HEK293 (cell line): ENCODE measurements around the gene CPNE4.

Experiments
- CTCF ChIA-PET: fragments of 350-600 bp; formaldehyde crosslinking; extraction: SDS; loops from one replicate; lab custom pipeline; 2021; ENCODE audit warnings: antibody characterized with exemption; lab: Yijun Ruan, JAX
- POLR2A ChIA-PET: fragments of 300-600 bp; formaldehyde crosslinking; extraction: SDS; loops from one replicate; lab custom pipeline; 2020; ENCODE audit warnings: antibody characterized with exemption, inconsistent platforms; lab: Yijun Ruan, JAX
- H3K27ac ChIP-seq: fragments of 200-500 bp; sonication (Bioruptor generic); 2 replicates; pipeline ENCODE4 v1.5.1; 2014; ENCODE audit warnings: low read depth, low read length, control low read depth, inconsistent platforms; ENCODE audit errors: extremely low read depth
- H3K36me3 ChIP-seq, 2 experiments: fragments of 200-500 bp in 1 of 2; sonication (Bioruptor generic) in 1 of 2; 1 replicate in 1 of 2; 2 replicates in 1 of 2; pipeline ENCODE4 v1.5.1; 2014 to 2017; ENCODE audit warnings: inconsistent platforms in 2 of 2, low read length in 2 of 2; ENCODE audit not compliant: control insufficient read depth in 2 of 2, insufficient read depth in 1 of 2
- H3K4me1 ChIP-seq: fragments of 200-500 bp; sonication (Bioruptor generic); 2 replicates; pipeline ENCODE4 v1.5.1; 2014; ENCODE audit warnings: mild to moderate bottlenecking, low read length, inconsistent platforms; ENCODE audit not compliant: control insufficient read depth, insufficient read depth
- H3K4me3 ChIP-seq: 2 replicates; pipeline ENCODE4 v1.5.1; 2011; ENCODE audit warnings: low read depth, mild to moderate bottlenecking, control low read depth, low read length, moderate library complexity
- H3K9me3 ChIP-seq: fragments of 200-500 bp; sonication (Bioruptor generic); 2 replicates; pipeline ENCODE4 v1.5.1; 2014; ENCODE audit warnings: low read depth, low read length, inconsistent platforms; ENCODE audit not compliant: control insufficient read depth, insufficient read depth
- BCL11B ChIP-seq: fragments of 450-650 bp; formaldehyde crosslinking; IDR thresholded peaks from 2 replicates; pipeline ENCODE4 v1.5.1; 2016; ENCODE audit warnings: low read depth, missing biosample characterization, missing genetic modification characterization
- CTCF ChIP-seq: fragments of 450-650 bp; formaldehyde crosslinking; IDR thresholded peaks from 2 replicates; pipeline ENCODE4 v1.5.1; 2016; ENCODE audit warnings: missing biosample characterization, missing genetic modification characterization
- HOXA7 ChIP-seq: sonication (generic); formaldehyde crosslinking; IDR thresholded peaks from 2 replicates; pipeline ENCODE4 v1.8.1; 2022; ENCODE audit warnings: missing genetic modification reagents, borderline replicate concordance
- KLF10 ChIP-seq: fragments of 450-650 bp; IDR thresholded peaks from 2 replicates; pipeline ENCODE4 v1.5.1; 2018; ENCODE audit warnings: missing biosample characterization, mild to moderate bottlenecking, missing genetic modification characterization
- KLF7 ChIP-seq: fragments of 450-650 bp; formaldehyde crosslinking; IDR thresholded peaks from 2 replicates; pipeline ENCODE4 v1.5.1; 2016; ENCODE audit warnings: missing biosample characterization, missing genetic modification characterization, borderline replicate concordance
- OVOL3 ChIP-seq: fragments of 450-650 bp; formaldehyde crosslinking; IDR thresholded peaks from 2 replicates; pipeline ENCODE4 v1.5.1; 2016; ENCODE audit warnings: missing biosample characterization, missing genetic modification characterization
- YY2 ChIP-seq: fragments of 450-650 bp; formaldehyde crosslinking; IDR thresholded peaks from 2 replicates; pipeline ENCODE4 v1.5.1; 2016; ENCODE audit warnings: missing biosample characterization, missing genetic modification characterization
- ZNF175 ChIP-seq: fragments of 450-650 bp; formaldehyde crosslinking; IDR thresholded peaks from 2 replicates; pipeline ENCODE4 v1.5.1; 2016; ENCODE audit warnings: missing biosample characterization, missing genetic modification characterization
- ZNF23 ChIP-seq: fragments of 450-650 bp; formaldehyde crosslinking; IDR thresholded peaks from 2 replicates; pipeline ENCODE4 v1.5.1; 2016; ENCODE audit warnings: missing biosample characterization, missing genetic modification characterization, borderline replicate concordance
- ZNF239 ChIP-seq: fragments of 450-650 bp; formaldehyde crosslinking; IDR thresholded peaks from 2 replicates; pipeline ENCODE4 v1.5.1; 2016; ENCODE audit warnings: missing biosample characterization, missing genetic modification characterization
- ZNF324 ChIP-seq: fragments of 450-650 bp; formaldehyde crosslinking; IDR thresholded peaks from 2 replicates; pipeline ENCODE4 v1.5.1; 2016; ENCODE audit warnings: missing biosample characterization, missing genetic modification characterization
- ZNF341 ChIP-seq: fragments of 450-650 bp; formaldehyde crosslinking; IDR thresholded peaks from 2 replicates; pipeline ENCODE4; 2016; ENCODE audit warnings: low read depth, missing biosample characterization, missing genetic modification characterization
- ZNF391 ChIP-seq: fragments of 450-650 bp; formaldehyde crosslinking; IDR thresholded peaks from 2 replicates; pipeline ENCODE4 v1.5.1; 2016; ENCODE audit warnings: low read depth, missing biosample characterization, missing genetic modification characterization, borderline replicate concordance
- ZNF555 ChIP-seq: fragments of 450-650 bp; formaldehyde crosslinking; conservative IDR thresholded peaks from 2 replicates; pipeline ENCODE4 v1.5.1; 2017; ENCODE audit warnings: missing biosample characterization, mild to moderate bottlenecking, missing genetic modification characterization, inconsistent platforms
- ZNF585B ChIP-seq: fragments of 450-650 bp; formaldehyde crosslinking; IDR thresholded peaks from 2 replicates; pipeline ENCODE4 v1.5.1; 2016; ENCODE audit warnings: missing biosample characterization, missing genetic modification characterization
- ZNF645 ChIP-seq: fragments of 450-650 bp; formaldehyde crosslinking; IDR thresholded peaks from 2 replicates; pipeline ENCODE4; 2016; ENCODE audit warnings: missing biosample characterization, missing genetic modification characterization
- ZNF707 ChIP-seq: fragments of 450-650 bp; formaldehyde crosslinking; IDR thresholded peaks from 2 replicates; pipeline ENCODE4 v1.5.1; 2016; ENCODE audit warnings: missing biosample characterization, missing genetic modification characterization
- ZNF785 ChIP-seq: fragments of 450-650 bp; formaldehyde crosslinking; IDR thresholded peaks from 2 replicates; pipeline ENCODE4 v1.5.1; 2016; ENCODE audit warnings: missing biosample characterization, missing genetic modification characterization
- ZSCAN23 ChIP-seq: fragments of 450-650 bp; formaldehyde crosslinking; IDR thresholded peaks from 2 replicates; pipeline ENCODE4 v1.5.1; 2016; ENCODE audit warnings: missing biosample characterization, missing genetic modification characterization
- TF ChIP-seq, protein P1 (sequence below): fragments of 450-650 bp; formaldehyde crosslinking; IDR thresholded peaks from 2 replicates; pipeline ENCODE4 v1.5.1; 2016; ENCODE audit warnings: missing biosample characterization, missing genetic modification characterization
- TF ChIP-seq, protein P2 (sequence below): fragments of 450-650 bp; formaldehyde crosslinking; IDR thresholded peaks from 2 replicates; pipeline ENCODE4 v1.5.1; 2016; ENCODE audit warnings: missing biosample characterization, missing genetic modification characterization
- TF ChIP-seq, protein P3 (sequence below): fragments of 450-650 bp; formaldehyde crosslinking; conservative IDR thresholded peaks from 2 replicates; pipeline ENCODE4 v1.5.1; 2016; ENCODE audit warnings: low read depth, missing biosample characterization, missing genetic modification characterization

Gene CPNE4

GRCh38 chr3:131699001-131699400 lies 335.8 kb downstream of the CPNE4 start (continued):
- TF ChIP-seq ZNF585B (tag by site-specific recombination), result no peak

DNA sequence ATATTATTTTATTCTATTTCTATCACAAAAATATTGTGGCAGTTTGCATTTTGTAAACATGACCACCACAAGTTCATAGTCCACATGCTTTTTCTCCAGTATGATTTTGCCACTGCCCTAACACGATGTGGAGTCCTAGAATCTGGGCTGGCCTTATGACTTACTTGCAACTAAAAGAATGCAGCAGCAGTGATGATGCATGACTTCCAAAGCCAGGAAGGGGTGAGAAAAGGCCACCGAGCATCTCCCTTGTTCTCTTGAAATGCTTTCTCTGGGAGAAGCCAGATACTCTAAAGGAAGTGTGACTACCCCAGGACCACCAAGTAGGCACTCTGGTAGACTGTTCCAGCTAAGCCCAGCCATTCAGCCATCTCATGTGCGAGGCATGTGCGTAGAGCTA lies 340.4 kb downstream of the CPNE4 start:
- POLR2A ChIA-PET, result no interaction called here
- Histone ChIP-seq H3K27ac (no peak overlapping the region), H3K36me3 (no peaks in the 10 kb centered on the region), H3K9me3 (no peaks in the 10 kb centered on the region), H3K4me1 (no peaks in the 10 kb centered on the region), H3K4me3 (no peak overlapping the region)
- CTCF ChIA-PET, result no interaction called here
- TF ChIP-seq ZNF785 (tag by site-specific recombination) (no peak), KLF10 (tag by site-specific recombination) (no peak), ZNF175 (tag by site-specific recombination) (no peak), ZNF391 (tag by site-specific recombination) (no peak), YY2 (no peak), ZNF341 (tag by site-specific recombination) (no peak), HOXA7 (CRISPR knock-in tag) (no peak), CTCF (tag by site-specific recombination) (no peak), OVOL3 (tag by site-specific recombination) (no peak), ZNF707 (no peak), ZNF555 (tag by site-specific recombination) (no peak), KLF7 (no peak), ZNF324 (tag by site-specific recombination) (no peak), ZNF239 (tag by site-specific recombination) (no peak)
- TF ChIP-seq, protein P1, sequence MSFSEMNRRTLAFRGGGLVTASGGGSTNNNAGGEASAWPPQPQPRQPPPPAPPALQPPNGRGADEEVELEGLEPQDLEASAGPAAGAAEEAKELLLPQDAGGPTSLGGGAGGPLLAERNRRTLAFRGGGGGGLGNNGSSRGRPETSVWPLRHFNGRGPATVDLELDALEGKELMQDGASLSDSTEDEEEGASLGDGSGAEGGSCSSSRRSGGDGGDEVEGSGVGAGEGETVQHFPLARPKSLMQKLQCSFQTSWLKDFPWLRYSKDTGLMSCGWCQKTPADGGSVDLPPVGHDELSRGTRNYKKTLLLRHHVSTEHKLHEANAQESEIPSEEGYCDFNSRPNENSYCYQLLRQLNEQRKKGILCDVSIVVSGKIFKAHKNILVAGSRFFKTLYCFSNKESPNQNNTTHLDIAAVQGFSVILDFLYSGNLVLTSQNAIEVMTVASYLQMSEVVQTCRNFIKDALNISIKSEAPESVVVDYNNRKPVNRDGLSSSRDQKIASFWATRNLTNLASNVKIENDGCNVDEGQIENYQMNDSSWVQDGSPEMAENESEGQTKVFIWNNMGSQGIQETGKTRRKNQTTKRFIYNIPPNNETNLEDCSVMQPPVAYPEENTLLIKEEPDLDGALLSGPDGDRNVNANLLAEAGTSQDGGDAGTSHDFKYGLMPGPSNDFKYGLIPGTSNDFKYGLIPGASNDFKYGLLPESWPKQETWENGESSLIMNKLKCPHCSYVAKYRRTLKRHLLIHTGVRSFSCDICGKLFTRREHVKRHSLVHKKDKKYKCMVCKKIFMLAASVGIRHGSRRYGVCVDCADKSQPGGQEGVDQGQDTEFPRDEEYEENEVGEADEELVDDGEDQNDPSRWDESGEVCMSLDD (tag by site-specific recombination), result no peak
- TF ChIP-seq, protein P2, sequence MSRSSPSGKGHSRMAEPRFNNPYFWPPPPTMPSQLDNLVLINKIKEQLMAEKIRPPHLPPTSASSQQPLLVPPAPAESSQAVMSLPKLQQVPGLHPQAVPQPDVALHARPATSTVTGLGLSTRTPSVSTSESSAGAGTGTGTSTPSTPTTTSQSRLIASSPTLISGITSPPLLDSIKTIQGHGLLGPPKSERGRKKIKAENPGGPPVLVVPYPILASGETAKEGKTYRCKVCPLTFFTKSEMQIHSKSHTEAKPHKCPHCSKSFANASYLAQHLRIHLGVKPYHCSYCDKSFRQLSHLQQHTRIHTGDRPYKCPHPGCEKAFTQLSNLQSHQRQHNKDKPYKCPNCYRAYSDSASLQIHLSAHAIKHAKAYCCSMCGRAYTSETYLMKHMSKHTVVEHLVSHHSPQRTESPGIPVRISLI (tag by site-specific recombination), result no peak

DNA sequence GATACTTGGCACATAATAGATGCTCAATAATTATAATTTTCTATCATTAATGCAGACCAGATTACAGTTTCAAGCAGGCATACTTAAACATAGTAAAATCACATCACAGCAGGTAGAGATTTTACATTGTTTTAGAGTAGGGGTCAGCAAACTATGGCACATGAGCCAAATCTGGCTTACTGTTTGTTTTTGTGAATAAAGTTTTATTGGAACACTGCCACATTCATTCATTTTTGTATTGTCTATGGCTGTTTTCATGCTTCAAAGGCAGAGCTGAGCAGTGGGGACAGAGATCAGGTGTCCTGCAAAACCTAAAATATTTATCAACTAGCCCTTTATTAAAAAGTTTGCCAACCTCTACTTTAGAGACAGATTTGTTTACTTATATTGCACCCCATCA lies 342.5 kb downstream of the CPNE4 start:
- no peak overlapping the region for H3K4me3 ChIP-seq
- CTCF ChIA-PET, result interaction anchor here (0.6 kb wide), 1 partner anchor 378 kb away, joined by 3 read pairs; no protein-coding TSS in a partner anchor
- POLR2A ChIA-PET, result no interaction called here
- no peaks in the 10 kb centered on the region for H3K36me3 ChIP-seq
- no peaks in the 10 kb centered on the region for H3K4me1 ChIP-seq
- no peak overlapping the region for H3K27ac ChIP-seq
- no peaks in the 10 kb centered on the region for H3K9me3 ChIP-seq
- TF ChIP-seq, protein P3, sequence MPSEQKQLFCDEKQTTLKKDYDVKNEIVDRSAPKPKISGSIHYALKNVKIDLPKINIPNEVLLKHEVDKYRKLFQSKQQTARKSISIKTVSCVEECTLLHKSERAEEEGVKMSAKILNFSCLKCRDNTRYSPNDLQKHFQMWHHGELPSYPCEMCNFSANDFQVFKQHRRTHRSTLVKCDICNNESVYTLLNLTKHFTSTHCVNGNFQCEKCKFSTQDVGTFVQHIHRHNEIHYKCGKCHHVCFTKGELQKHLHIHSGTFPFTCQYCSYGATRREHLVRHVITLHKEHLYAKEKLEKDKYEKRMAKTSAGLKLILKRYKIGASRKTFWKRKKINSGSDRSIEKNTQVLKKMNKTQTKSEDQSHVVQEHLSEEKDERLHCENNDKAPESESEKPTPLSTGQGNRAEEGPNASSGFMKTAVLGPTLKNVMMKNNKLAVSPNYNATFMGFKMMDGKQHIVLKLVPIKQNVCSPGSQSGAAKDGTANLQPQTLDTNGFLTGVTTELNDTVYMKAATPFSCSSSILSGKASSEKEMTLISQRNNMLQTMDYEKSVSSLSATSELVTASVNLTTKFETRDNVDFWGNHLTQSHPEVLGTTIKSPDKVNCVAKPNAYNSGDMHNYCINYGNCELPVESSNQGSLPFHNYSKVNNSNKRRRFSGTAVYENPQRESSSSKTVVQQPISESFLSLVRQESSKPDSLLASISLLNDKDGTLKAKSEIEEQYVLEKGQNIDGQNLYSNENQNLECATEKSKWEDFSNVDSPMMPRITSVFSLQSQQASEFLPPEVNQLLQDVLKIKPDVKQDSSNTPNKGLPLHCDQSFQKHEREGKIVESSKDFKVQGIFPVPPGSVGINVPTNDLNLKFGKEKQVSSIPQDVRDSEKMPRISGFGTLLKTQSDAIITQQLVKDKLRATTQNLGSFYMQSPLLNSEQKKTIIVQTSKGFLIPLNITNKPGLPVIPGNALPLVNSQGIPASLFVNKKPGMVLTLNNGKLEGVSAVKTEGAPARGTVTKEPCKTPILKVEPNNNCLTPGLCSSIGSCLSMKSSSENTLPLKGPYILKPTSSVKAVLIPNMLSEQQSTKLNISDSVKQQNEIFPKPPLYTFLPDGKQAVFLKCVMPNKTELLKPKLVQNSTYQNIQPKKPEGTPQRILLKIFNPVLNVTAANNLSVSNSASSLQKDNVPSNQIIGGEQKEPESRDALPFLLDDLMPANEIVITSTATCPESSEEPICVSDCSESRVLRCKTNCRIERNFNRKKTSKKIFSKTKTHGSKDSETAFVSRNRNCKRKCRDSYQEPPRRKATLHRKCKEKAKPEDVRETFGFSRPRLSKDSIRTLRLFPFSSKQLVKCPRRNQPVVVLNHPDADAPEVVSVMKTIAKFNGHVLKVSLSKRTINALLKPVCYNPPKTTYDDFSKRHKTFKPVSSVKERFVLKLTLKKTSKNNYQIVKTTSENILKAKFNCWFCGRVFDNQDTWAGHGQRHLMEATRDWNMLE (tag by site-specific recombination), result no peak
- no peak for TF ChIP-seq BCL11B (tag by site-specific recombination)
- no peak for TF ChIP-seq ZNF23 (tag by site-specific recombination)
- no peak for TF ChIP-seq HOXA7 (CRISPR knock-in tag)
- TF ChIP-seq ZNF645 (tag by site-specific recombination), result no peak
- TF ChIP-seq ZSCAN23, result no peak
